Cardiac muscle cell (in vitro differentiated cells and primary cell): Measurements from ENCODE around the gene SORL1-AS1.

Source experiments
- DNase-seq, 2 donors: peaks; one replicate each; pipeline versions ENCODE4 v3.0.0 to v3.0.0-alpha.2; 2010 to 2017; ENCODE audit warnings: low read depth in 1 of 2, low spot score in 1 of 2
- H3K27ac ChIP-seq: fragments of 200-600 bp; sonication (generic); 2 replicates; pipeline ENCODE4 v1.5.1; 2016
- H3K27me3 ChIP-seq: fragments of 200-600 bp; sonication (generic); 2 replicates; pipeline ENCODE4 v1.6.0; 2016; ENCODE audit warnings: control low read depth
- H3K36me3 ChIP-seq: fragments of 200-600 bp; sonication (generic); 2 replicates; pipeline ENCODE4 v1.5.1; 2016; ENCODE audit warnings: control low read depth
- H3K4me1 ChIP-seq: fragments of 200-600 bp; sonication (generic); 2 replicates; pipeline ENCODE4 v1.8.1; 2017; ENCODE audit warnings: low read depth, mild to moderate bottlenecking, mixed run types
- H3K4me3 ChIP-seq: fragments of 200-600 bp; sonication (generic); 2 replicates; pipeline ENCODE4 v1.5.1; 2016; ENCODE audit warnings: mild to moderate bottlenecking
- H3K9me3 ChIP-seq: fragments of 200-600 bp; sonication (generic); 2 replicates; pipeline ENCODE4 v1.5.1; 2017; ENCODE audit warnings: low read depth, mild to moderate bottlenecking, control low read depth
- CTCF ChIP-seq: IDR thresholded peaks from 2 replicates; pipeline ENCODE4 v1.5.1; 2012; ENCODE audit warnings: low read depth, mild to moderate bottlenecking, low read length

Gene SORL1-AS1

GRCh38 chr11:121431820-121432526 lies 20.8 kb downstream of the SORL1-AS1 start:
- no peak for TF ChIP-seq CTCF

GRCh38 chr11:121429556-121429955 lies 23.2 kb downstream of the SORL1-AS1 start:
- Histone ChIP-seq H3K27me3 (no peaks in the 10 kb centered on the region), H3K27ac (no peak overlapping the region), H3K36me3 (no peaks in the 10 kb centered on the region), H3K4me1 (no peaks in the 10 kb centered on the region), H3K4me3 (no peak overlapping the region), H3K9me3 (no peaks in the 10 kb centered on the region)
- TF ChIP-seq CTCF: no peak
- no peak for DNase-seq

More at GRCh38 chr11:121431820-121432526, 20.8 kb downstream of the SORL1-AS1 start:
- no peaks in the 10 kb centered on the region for H3K36me3 ChIP-seq
- H3K27me3 ChIP-seq: no peaks in the 10 kb centered on the region
- H3K27ac ChIP-seq: no peak overlapping the region
- no peaks in the 10 kb centered on the region for H3K4me1 ChIP-seq
- H3K9me3 ChIP-seq: no peaks in the 10 kb centered on the region
- DNase-seq: no peak
- no peak overlapping the region for H3K4me3 ChIP-seq

GRCh38 chr11:121427400-121427744 lies 25.4 kb downstream of the SORL1-AS1 start:
- Histone ChIP-seq H3K36me3 (no peaks in the 10 kb centered on the region), H3K4me3 (peak overlapping the region; percentile 16), H3K27ac (no peak overlapping the region), H3K27me3 (no peaks in the 10 kb centered on the region), H3K4me1 (no peaks in the 10 kb centered on the region), H3K9me3 (no peaks in the 10 kb centered on the region)
- no peak for TF ChIP-seq CTCF
- no peak for DNase-seq

GRCh38 chr11:121426476-121427399 lies 26.0 kb downstream of the SORL1-AS1 start:
- TF ChIP-seq CTCF: no peak
- Histone ChIP-seq H3K9me3 (no peaks in the 10 kb centered on the region), H3K4me3 (peak overlapping the region; percentile 16), H3K4me1 (no peaks in the 10 kb centered on the region), H3K27me3 (no peaks in the 10 kb centered on the region), H3K36me3 (no peaks in the 10 kb centered on the region), H3K27ac (no peak overlapping the region)
- peak in 1 of 2 donors; percentile 55 for DNase-seq

- TF ChIP-seq CTCF: no peak
- Histone ChIP-seq H3K9me3 (no peaks in the 10 kb centered on the region), H3K27me3 (no peaks in the 10 kb centered on the region), H3K4me1 (no peaks in the 10 kb centered on the region), H3K27ac (no peak overlapping the region), H3K36me3 (no peaks in the 10 kb centered on the region), H3K4me3 (no peak overlapping the region)
- DNase-seq: no peak
These were observed 26.9 kb downstream of the SORL1-AS1 start for GRCh38 chr11:121425828-121426227.
